HG02571 (cell line): ENCODE results near the gene SLC4A8.
A peak's percentile ranks its signal among the peaks of the same experiment; 100 is the strongest.

Experiments used
- ATAC-seq: cut with Tn5 transposase; IDR thresholded peaks from one replicate; pipeline ENCODE4 v1.9.1; 2021; ENCODE audit warnings: mild to moderate bottlenecking, moderate library complexity; ENCODE audit not compliant: unreplicated experiment

The SLC4A8 gene

GRCh38 chr12:51520576-51521325, 96.1 kb downstream of the SLC4A8 start:
- ATAC-seq = no peak

DNA sequence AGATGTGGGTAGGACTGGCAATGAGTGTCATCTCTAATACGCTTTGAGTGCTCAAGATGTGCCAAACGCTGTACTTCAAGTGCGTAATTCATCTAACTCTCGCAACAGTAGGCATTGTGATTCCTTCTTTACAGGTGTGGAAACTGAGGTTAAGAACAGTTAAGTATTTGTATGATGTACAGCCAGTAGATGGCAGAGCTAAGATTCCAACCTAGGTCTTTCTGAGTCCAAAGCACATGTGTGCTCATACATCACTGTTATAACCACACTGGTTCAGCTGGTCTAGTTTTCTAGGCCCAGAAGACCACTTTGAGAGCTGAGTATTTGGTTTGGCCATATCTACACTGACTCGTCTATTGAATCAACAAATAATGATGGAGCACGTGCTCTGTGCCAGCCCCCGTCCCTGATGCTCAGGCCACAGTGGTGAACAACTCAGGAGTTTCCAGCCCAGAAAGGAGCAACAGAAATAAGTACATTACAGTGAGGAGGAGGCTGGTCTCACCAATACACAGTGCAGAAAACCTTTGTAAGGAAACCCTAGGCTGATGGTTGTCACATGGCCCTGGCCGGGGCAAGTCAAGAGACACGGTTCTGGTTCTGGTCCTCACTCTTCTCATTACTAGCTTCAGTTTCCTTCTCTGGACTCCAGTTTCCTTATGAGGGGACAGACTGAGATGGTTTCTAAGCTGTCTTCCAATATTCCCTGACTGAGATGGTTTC, 97.1 kb downstream of the SLC4A8 start:
- ATAC-seq = no peak

- ATAC-seq = no peak
Measured at GRCh38 chr12:51522696-51523095, 98.1 kb downstream of the SLC4A8 start.

GRCh38 chr12:51524386-51524901, 99.8 kb downstream of the SLC4A8 start:
- ATAC-seq = no peak

DNA sequence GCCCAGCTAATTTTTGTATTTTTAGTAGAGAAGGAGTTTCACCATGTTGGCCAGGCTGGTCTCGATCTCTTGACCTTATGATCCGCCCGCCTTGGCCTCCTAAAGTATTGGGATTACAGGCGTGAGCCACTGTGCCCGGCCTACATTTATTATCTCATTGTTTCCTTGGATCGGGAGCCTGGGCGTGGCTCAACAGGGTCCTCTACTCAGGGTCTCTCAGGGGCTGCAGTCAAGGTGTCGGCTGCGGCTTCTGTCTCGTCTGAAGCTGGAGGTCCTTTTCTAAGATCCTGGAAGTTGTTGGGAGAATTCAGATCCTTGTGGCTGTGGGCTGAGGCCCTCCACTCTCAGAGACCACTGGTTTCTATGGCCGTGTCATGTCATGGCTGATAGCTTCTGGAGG, 100.9 kb downstream of the SLC4A8 start:
- ATAC-seq = no peak

GRCh38 chr12:51527966-51528365, 103.3 kb downstream of the SLC4A8 start:
- no peak for ATAC-seq

GRCh38 chr12:51528852-51529650, 104.4 kb downstream of the SLC4A8 start:
- no peak for ATAC-seq

DNA sequence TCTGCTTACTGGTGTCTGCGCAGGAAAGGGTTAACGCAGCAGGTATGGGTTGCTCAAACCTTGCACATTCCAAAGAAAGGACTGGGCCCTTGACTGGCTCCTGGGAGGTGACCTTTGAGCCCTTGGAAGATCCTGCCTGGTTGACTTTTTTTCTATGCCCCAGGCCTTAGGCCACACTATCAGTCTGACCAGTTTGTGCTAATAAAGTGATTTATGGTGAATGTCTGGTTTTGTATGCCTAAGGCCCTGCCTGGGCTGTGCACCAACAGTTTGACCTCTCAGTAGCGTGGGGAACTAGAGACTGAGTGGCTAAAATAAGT, 105.0 kb downstream of the SLC4A8 start:
- no peak for ATAC-seq

DNA sequence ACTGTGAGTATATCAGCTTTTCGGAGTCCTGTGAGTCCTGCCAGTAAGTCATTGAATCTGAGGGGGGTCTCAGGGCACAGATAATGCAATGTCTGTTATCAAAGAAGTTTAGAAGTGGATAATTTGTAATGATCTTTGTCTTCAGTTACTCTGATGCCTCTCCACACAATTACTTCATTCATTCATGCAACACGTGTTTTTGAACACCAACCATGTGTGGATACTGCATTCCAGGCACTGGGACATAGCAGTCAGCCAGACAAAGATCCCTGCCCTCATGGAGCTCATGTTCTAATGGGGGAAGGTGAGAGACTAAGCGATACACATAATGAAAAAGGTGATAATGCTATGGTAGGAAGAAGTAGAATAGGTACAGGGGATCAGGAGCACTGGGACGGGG, 105.6 kb downstream of the SLC4A8 start:
- ATAC-seq = no peak

DNA sequence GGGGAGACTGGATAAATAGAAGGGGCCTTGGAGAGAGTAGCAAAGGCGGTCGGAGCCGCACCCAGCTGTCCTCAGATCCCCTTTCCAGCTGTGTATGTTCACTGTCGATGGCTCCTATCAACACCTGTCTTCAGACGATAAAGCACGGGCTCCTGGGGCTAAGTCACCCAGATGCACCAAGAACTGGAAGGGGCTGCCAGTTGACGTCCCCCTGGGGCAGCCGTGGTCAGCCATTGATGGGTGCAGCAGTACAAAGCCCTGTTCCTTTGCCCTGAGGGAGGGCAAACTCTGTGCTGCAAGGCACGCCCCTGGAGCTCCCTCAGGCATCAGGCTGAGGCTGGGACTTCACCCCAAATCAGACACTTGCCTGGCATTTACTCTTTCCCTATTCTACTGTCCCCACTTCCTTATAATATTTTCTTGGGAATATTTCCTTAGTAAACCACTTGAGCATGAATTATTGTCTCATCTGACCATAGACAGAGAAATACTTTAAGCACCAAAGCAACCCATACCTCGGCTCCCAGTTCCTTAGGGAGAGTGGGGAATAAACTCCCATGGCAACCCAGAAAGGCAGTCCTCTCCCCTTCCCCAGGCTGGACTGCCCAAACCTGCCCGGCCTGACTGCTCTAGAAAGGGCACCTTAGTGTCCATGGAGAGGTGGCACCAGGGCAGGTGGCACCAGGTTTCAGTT, 106.8 kb downstream of the SLC4A8 start:
- ATAC-seq = no peak

DNA sequence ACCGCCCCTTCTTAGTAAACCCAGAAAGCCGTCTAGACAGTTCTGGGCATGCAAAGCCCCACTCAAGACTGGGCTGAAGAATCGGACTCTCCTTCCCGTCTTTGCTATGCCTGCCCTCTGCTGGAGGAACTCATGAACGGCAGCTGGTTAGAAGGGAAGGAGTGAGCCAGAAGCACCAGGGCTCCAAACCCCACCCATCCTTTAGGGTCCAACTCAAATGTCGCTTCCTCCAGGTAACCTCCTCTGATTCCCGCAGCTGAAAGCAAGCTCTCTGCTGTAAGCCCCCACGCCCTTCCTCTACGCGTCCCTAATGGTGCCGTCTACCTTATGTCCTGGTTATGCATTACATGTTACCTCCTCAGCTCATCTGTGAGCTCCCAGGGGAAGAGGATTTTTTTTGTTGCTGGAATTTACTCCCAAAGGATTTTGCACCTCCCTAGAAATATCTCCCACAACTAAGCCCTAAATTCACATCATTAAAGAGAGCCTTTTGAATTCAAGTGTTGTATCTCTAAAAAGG, 107.4 kb downstream of the SLC4A8 start:
- peak; percentile 77 for ATAC-seq

GRCh38 chr12:51533799-51534198, 109.2 kb downstream of the SLC4A8 start:
- ATAC-seq = no peak

GRCh38 chr12:51534216-51535074, 109.8 kb downstream of the SLC4A8 start:
- no peak for ATAC-seq

DNA sequence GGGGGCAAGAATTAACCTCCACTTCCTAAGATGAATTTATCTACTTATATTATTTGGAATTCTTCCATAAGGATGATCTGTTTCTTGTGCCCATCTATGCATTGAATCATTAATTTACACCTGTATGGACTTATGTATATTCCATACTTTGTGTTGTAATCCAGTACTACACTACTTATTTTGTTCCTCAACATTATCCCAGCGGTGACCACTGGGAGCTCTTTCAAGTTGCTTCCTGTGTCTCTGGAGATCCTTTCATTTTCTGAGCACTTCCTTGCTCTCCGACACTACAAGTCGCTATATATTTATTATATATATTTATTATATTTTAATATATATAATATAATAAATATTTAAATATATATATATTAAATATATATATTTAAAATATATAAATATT, 111.5 kb downstream of the SLC4A8 start:
- no peak for ATAC-seq

- no peak for ATAC-seq
Measured at GRCh38 chr12:51538149-51538548, 113.5 kb downstream of the SLC4A8 start.

DNA sequence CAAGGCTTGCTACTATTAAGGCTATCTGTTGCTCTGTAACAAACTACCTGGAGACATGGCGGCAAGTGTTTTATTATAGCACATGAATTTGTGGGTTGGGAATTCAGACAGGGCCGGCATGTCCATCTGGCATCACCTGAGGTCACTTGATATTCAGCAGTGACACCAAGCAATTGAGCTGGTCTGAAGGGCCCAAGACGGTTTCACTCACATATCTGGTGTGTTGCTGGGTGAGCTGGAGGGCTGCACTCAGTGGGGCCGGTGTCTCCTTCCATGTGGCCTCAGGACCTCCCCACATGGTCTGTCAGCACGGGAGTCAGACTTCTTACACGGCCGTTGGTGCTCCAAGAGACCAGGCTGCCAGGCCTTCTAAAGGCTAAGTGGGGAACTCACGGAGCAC, 114.0 kb downstream of the SLC4A8 start:
- no peak for ATAC-seq

DNA sequence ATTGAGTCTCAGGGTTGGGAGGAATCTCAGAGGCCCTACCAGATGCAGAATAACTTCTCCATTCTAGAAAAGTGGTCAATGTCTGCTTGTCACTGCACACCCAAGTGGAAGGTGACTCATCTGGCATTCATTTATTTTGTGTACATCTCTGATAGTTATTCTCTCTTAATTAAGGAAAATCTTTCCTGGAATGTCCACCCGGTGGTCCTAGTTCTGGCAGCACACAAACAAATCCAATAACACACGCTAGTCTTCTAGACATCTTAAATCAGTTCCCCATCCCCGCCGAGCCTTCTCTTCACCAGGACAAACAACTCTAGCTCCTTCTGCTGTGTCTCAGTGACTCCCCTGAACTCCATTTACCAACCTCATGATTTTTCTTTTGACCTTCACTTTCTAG, 116.4 kb downstream of the SLC4A8 start:
- no peak for ATAC-seq

- ATAC-seq = no peak
Measured at GRCh38 chr12:51546097-51546496, 121.5 kb downstream of the SLC4A8 start.

- no peak for ATAC-seq
Measured at GRCh38 chr12:51547606-51548005, 123.0 kb downstream of the SLC4A8 start.

- ATAC-seq = no peak
Measured at GRCh38 chr12:51548241-51548640, 123.6 kb downstream of the SLC4A8 start.
